Endometrial microvascular endothelial cells (primary cell): ENCODE measurements around the gene TTC6. TPM values are rescaled to one million over a fixed set of nuclear protein-coding genes. Genes with fewer than 3 reads are reported as not detected.

Source experiments
- in situ Hi-C: cut with HindIII; loops from 2 replicates; pipeline ENCODE4 v1.10.0; 2017; ENCODE audit warnings: low sequenced_read_pairs, low pct_unique_long_range_greater_than_20kb; ENCODE audit errors: inconsistent ontology term
- total RNA-seq: library from RNA; depleted of rRNA; stranded (reverse); fragments of >200 nt; gene quantifications from one replicate; pipeline ENCODE4 v1.2.3, GENCODE V29; 2015; ENCODE audit errors: inconsistent ontology term

Gene TTC6
- total RNA-seq, 1 donor from 2014 or later = not detected

GRCh38 chr14:37593511-37594237, 1.8 kb upstream of the TTC6 start:
- in situ Hi-C loops = no loop called here

GRCh38 chr14:37594238-37594970, 1.0 kb upstream of the TTC6 start:
- in situ Hi-C loops = no loop called here

DNA sequence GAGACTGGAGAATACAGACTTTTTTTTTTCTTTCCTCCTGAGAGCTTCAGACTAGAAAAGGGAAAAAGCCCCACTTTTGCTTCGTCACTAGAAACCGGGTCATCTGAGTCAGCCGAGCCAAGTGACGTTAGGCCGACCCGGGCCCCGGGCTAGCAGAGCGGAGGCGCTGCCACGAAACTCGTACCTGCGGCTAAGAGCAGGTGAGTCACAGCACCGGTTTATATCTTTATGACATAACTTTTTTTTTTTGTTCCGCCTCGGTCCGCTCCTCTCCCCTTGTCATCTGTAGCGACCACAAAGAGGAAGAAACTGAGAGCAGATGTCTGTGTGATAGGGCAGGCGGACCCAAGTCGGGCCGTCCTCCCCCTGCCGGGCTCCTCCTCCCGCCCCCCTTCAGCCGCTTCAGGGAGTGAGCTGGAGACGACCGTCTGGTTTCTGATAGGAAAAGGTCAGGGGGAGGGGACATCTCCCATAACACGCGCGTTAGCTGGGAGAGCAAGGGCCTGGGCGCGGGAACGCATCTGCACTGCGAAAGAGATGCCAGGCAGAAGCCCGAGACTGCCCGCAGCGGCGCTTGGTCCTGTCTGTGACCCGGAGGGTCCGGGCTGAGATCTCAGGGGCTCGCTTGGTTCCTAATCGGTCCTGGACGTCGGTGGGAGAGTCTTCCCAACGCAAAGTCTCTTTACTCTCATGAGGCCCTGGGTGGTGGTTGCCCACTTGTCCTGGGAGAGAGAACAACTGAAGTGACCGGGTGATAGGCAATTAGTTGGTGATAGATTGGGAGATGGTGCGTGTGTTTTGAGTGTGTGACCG, 586 bp downstream of the TTC6 start:
- in situ Hi-C loops = no loop called here

DNA sequence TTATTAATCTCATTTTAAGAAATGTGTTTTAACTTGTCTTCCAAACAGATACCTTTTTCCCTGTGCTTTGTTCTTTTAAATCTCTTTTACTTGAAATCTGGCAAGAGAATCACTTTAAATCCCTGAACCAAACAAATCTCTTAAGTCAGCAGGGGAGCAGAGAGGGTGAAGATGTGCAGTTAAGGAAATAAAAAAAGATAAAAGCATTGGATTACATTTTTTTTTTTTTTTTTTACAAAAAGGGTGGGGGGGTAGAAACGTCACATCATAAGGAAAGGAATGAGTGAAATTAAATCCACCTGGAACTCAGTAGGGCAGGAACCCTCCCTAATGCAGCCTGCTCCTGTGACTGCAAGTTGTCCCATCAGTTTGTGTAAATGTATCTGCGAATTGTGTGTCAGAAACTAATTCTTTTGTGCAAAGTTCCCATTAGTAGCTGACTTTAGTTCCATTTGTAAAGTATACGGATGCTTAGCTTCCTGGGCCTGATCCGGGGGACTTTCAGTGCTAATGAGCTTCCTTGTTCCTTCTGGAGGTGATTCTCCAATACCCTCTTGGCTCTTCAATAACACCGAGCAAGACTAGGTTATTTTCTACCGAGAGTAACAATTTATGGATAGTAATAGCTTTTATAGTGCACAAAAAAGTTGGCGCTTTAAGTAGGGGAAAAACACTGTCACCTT, 1.5 kb downstream of the TTC6 start:
- in situ Hi-C loops = no loop called here

- in situ Hi-C loops = no loop called here
Measured at GRCh38 chr14:37597538-37597913, 2.1 kb downstream of the TTC6 start.

- in situ Hi-C loops = no loop called here
Measured at GRCh38 chr14:37597914-37598746, 2.7 kb downstream of the TTC6 start.

DNA sequence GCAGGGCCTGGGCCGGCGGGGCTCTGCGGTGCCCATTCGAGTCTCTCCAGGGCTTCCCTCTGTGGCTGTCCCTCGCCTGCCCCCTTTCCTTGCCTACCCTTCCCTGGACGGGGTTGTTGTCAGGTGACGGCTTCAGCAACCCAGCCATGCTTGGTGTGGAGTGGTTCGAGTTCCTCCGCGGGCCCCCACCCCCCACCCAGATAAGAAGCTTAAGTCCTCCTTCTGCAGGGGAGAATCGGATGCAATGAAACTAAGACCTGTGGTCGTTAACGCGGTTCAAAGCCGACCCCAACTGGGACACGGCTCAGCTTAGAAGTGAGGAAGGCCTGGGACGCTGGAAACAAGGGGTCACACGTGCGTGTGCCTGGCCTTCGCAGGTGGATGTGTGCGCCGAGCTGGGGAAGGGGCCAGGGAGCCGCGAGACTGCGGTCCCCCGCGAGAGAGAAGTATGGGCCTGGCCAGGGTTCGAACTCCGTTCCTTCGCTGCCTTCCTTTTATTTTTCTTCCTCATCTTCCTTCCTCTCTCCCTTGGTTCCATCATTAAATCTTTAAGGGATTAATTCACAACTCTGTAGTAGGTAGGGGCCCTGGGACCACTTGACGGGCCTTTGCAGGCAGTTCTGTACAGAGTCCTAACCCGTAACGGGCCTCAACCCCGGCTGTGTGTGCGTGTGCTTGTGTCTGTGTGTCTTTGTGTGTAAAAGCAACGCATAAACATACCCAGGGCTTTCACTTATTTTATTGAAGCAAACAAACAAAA, 3.5 kb downstream of the TTC6 start:
- in situ Hi-C loops = no loop called here

DNA sequence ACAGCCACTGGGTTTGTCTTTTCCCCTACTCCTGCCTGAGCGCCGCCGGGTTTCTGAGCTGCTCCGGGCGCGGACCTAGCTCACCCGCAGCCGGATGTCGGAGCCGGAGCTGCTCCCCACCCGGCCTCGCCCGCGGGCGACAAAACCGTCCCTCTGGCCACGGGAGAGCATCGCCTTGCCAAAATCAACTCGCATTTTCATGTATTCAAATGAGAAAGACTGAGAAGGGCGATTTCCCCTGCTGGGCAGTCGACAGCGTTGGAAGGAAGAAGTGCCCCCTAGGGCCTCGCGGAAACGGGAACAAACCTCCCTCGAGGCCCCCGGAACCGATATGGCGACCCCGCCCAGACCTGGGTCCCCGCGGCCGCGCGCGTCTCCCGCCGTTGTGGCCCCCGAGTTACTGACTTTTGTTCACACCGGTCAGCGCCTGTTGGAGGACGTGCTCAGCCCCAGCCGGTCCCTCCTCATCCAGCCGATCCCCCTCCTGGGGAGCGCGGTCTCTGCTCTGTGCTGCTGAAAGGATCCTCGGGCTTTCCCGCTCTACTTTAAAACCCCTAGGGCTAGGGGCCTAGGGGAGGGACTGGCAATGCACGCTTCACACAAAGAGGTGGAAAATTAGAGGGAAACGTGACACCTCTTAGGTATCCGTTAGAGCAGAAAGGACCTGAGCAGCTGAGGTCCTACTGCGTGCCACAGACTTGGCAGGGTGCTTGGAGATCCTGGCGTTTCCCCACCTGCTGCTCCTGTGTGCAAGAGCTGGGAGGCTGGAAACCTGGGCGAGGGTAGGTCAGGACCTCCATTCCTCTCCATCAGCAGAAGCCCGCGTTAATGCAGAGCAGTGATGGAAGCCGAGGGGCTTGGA, 4.3 kb downstream of the TTC6 start:
- in situ Hi-C loops = no loop called here

DNA sequence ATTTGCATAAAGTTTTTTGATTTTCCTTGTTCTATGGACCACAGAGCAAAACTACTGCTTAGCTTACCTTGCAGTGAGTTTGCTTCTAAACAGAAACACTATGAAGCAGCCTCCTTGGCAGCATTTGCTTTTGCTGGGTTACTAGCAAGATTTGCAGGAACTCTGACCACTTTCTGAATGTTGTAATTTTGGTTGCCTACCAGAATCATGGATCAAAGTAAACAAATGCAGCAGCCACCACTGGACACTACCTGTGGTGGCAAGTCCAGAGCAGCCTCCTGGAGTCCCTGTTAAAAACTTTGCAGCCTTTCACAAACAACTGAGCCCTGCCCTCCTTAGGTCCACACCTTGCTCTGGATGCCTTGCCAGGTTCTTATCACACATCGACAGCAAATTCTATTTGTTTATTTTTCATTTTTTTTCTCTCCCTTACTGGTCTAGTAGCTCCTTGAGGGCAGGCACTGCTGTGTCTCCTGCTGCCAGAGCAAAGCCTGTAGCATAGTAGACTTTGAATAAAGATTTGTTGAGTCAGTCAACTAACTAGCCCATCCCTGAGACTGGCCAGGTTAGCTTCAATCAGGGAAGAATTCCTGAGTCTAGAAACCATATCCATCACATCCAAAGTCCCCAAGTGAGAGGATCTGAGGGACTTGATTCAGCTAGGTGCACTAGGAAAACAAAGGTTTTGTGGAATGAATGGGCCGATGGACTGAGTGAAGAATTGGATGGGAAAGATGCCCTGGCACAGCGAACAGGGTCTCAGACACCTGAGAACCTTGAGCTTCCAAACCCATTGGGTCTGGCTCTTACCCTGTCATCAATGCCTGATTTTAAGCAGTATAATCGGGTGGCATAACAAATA, 5.7 kb downstream of the TTC6 start:
- in situ Hi-C loops = no loop called here

DNA sequence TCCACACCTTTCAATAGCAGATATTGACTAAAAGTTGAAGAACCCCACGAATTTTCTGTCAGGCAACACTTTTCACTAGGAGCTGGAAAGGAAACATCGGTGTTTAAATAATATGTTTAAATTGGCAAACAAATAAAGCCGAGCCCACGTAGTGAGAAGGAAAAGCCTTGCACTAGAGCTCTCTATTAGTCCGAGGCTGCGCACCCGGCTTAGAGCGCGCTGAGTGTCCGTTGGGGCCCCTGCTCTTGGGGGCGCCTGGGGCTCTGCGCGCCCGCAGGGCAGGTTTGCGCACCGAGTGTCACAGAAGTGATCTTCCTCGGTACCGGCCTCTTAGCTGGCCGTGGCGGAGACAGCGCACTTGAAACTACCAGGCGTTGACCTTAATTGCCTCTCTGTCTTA, 6.4 kb downstream of the TTC6 start:
- in situ Hi-C loops = no loop called here

- in situ Hi-C loops = no loop called here
Measured at GRCh38 chr14:37602605-37603453, 7.4 kb downstream of the TTC6 start.

GRCh38 chr14:37603688-37604251, 8.3 kb downstream of the TTC6 start:
- in situ Hi-C loops = no loop called here

DNA sequence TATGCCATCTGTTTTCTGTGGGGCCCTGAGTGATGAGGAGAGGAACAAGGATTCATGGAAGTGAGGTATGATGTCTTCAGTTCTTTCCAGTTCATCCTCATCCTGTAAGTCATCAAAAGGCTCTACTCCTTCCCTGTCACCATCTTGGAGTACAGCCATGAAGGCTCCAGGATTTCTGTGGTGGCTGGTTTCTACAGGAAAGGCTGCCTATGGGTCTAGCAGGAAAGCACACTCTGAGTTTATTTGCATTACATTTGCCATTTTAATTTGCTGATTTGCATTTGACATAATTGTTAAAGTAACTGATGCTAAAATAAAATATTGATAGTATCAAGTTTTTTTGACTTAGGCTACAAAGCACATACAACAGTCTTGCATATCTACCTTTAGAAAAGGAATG, 11.2 kb downstream of the TTC6 start:
- in situ Hi-C loops = no loop called here

DNA sequence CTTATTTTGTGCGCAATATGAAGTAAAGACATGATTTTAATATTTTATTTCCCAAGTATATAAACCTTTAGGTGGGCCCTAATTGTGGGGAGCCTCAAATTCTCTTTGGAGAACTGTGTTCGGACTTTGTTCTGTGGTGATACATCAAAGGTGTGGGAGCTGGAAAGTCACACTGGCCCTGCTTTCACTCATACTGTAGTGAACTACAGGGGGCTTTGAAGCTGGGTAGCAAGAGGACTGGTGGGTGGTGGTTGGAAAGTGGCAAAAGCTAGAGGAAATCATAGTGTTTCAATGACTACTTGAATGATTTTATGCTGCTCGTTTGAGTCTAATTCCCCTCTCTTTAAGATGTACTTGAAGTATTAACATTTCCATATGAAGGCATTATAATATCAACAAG, 13.2 kb downstream of the TTC6 start:
- in situ Hi-C loops = no loop called here

DNA sequence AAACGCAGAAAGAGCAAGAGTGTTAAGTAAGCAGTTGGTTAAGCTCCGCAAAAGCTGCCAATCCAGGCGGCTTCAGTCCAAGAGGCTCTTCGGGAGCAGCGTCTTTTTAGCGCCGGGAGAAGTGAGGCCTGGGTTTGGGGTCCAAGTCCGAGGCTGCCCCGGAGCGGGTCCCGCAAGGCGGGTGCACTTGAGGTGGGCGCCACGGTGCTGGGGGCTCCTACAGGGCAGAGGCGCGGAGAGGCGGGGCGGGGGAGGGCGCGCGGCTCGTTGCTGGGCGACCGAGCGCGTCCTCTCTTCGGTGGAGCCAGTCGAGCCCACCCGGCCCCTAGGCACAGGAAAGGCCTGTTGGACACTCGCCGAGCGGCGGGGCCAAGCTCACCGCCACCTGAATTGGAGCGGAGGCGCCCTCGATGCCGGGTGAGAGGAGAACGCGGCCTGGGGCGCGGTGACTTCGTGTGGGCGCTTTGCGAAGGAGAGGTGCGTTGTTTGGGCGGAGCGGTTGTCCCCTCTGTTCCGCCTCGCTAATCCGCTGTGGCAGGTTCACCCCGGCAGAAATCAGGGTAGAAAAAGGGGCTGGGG, 15.6 kb downstream of the TTC6 start:
- in situ Hi-C loops = no loop called here
